HG03565 (cell line): Measurements from ENCODE around the gene CD46.
A peak's percentile ranks its signal among the peaks of the same experiment; 100 is the strongest.

ENCODE experiments used
- ATAC-seq: cut with Tn5 transposase; IDR thresholded peaks from one replicate; pipeline ENCODE4 v1.9.1; 2021; ENCODE audit warnings: mild to moderate bottlenecking, moderate library complexity; ENCODE audit not compliant: unreplicated experiment

Gene CD46

GRCh38 chr1:207826557-207827487 is 75.0 kb downstream of the CD46 start:
- ATAC-seq, result no peak

- ATAC-seq, result no peak
Measured at GRCh38 chr1:207827488-207827830, 75.6 kb downstream of the CD46 start.

DNA sequence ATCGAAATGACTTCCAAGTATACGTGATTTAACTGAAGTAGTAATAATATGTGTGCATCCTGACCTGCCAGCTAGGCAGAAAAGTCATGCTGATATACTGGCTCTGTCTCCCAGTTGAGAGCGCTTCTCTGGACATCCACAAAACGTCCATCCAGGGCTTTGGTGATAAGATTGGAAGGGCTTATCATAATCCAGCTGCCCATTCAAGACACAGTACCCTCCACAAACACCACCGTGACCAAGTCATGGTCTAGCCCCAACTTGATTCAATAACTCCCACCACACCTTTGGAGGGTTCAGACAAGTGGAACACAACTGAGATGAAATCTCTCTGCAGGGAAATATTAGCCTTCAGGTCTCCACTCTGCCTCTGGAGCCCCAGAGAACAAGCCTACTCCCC is 76.2 kb downstream of the CD46 start:
- ATAC-seq, result no peak

GRCh38 chr1:207828485-207829158 is 76.8 kb downstream of the CD46 start:
- ATAC-seq, result peak; percentile 19

- no peak for ATAC-seq
Measured at GRCh38 chr1:207829576-207829975, 77.7 kb downstream of the CD46 start.

DNA sequence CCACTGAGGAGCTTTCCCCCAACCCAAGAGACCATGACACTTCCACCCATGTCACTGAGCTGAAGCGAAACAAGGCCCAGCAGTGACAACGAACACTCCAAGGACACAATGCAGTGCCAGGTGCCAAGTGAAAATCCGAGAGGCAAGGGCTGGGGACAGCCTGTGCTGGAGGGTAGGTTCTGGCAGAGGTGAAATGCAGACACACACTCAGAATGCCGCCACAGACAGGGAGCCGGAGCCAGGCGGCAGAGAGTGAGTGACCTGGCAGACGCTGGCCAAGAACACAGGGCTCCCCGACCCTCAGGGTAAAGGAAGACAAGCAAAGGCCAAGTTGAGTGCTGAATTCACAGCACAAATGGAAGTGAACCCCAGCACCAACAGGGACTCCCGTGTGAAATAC is 78.9 kb downstream of the CD46 start:
- ATAC-seq, result no peak

- peak; percentile 84 for ATAC-seq
Measured at GRCh38 chr1:207831517-207832327, 79.9 kb downstream of the CD46 start.

DNA sequence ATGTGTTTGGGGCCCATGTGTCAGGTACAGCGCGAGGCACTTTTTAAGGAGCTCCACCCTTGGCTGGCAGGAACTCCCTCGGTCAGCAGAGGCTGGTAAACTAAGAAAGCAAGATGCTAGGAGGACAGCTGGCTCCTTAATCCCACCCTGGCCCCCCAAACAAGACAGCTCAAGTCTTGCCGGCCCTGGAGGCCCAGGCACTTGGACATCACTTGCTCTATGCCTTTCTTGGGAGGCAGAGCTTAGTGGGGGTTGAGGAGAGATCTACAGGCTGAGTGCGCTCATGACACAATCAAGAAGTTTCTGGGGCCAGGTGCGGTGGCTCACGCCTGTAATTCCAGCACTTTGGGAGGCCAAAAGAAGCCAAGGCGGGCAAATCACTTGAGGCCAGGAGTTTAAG is 80.9 kb downstream of the CD46 start:
- ATAC-seq, result no peak

- no peak for ATAC-seq
Measured at GRCh38 chr1:207833381-207833780, 81.5 kb downstream of the CD46 start.

GRCh38 chr1:207833956-207834660 is 82.3 kb downstream of the CD46 start:
- ATAC-seq, result no peak

DNA sequence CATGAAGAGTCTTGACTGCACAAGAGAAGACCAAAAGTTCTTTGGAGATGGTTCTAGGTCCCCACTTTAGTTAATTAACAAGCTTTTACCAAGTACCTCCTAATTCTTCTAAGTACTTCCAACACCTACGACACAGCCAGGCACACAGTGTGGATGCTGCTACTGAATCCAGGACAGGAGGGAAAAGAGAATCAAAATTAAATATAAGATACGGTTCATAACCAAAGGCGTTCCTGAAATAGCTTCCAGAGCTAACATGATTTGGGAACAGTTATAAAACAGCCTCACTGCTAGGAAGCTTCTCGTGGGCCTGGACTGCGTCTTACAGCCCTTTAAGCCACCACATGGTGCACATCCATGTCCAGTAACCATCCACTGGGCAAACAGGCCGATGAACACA is 84.1 kb downstream of the CD46 start:
- no peak for ATAC-seq

DNA sequence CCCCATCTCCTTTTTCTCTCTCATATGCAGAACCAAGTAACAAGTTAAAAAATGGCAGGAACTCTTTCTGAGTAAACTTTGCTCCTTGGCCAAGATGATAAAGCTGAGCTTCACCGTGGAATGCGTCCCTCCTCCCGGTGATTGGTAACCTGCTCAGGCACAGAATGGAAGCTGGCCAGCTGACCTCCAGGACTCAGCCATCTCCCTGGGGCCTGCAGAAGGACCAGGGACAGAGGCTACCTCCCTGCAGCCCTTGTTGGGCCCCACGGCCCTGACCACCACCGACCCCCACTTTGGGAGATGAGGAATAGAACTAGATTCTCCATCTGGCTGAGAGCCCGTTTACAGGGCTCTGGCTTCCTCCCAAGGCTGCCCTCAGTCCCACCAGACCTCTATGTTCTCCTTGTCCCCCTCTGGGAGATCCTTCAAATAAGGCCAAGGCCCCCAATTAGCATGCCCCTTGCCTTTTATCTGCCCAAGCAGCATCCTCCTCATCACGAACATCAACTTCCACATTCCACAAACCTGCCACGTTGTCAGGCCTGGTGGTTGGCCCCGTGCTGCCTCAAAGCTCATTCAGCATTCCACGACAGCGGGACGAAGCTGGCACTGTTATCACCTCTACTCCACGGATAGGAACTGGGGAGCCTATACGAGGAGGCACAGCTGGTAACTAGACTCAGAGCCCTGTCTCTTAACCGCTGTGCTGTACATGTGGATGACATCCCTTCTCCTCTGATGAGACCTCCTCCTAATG is 84.9 kb downstream of the CD46 start:
- ATAC-seq, result no peak

- ATAC-seq, result no peak
Measured at GRCh38 chr1:207837673-207838072, 85.8 kb downstream of the CD46 start.

GRCh38 chr1:207838156-207839082 is 86.6 kb downstream of the CD46 start:
- ATAC-seq, result no peak

DNA sequence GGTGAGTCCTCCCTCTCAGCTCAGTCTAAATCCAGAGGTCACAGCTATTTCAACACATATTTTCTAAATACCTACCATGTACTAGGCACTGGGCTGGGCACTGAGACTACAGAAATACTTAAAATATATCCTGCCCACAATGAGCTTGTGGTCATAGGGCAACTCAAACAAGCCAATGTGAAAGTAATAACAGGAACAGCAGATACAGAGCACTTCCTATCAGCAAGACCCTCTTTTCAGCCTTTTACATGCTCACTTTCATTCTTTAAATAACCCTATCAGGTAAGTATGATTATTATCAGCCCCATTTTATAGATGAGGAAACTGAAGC is 87.2 kb downstream of the CD46 start:
- ATAC-seq, result no peak

- ATAC-seq, result no peak
Measured at GRCh38 chr1:207840380-207840779, 88.5 kb downstream of the CD46 start.

GRCh38 chr1:207841293-207841692 is 89.4 kb downstream of the CD46 start:
- no peak for ATAC-seq

DNA sequence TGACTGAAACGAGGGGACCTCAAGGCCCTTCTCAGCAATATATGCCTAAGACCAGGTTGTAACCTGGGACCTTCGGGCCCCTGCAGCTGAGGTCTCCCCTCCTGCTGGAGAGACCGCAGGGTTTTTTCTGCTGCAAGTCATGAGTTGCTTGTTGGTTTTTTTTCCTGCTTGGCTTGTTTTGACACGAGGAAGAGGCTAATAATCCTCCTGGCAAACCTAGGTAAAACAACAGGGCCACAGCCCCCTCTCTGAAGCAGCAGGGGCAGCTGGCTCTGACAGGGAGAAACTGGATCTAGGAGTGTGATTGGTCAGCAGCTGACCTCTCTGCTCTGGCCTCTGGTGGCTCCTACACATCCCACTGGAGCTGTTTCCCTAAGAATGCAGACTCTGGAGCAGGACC is 90.0 kb downstream of the CD46 start:
- ATAC-seq, result no peak

DNA sequence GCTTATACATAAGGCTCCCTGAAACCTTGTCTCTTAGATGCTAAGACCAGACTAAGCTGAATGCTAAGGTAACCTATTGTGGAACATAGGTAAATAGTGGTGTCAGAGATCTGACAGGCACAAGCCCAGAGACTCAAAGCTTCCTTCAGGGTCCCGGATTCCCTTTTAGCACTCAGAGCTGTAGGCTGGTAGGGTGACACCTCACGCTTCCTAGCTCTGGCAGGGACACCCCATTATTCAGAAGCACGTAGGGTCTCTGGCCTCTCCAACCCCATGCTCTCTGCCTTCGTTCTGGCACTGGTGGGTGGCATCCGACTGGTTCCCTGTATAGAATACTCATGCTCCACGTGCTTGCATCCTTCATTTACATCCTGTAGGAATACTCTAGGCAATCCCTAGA is 90.7 kb downstream of the CD46 start:
- no peak for ATAC-seq
